ENCODE measurements around the gene KPNA1.

The KPNA1 gene

GRCh38 chr3:122558605-122559004, 43.9 kb upstream of the KPNA1 start:
- TF ChIP-seq CTCF (IDR thresholded peaks at IDR 0.05; ENCODE audit: borderline replicate concordance, insufficient read depth, low read depth, low read length), result no peak
- H3K4me3 ChIP-seq (ENCODE audit: low read depth, low read length), result no peak overlapping the region

GRCh38 chr3:122557356-122557755, 42.6 kb upstream of the KPNA1 start:
- H3K4me3 ChIP-seq (ENCODE audit: low read depth, low read length), result no peak overlapping the region
- no peak for TF ChIP-seq CTCF (IDR thresholded peaks at IDR 0.05; ENCODE audit: borderline replicate concordance, insufficient read depth, low read depth, low read length)

GRCh38 chr3:122555275-122556071, 40.7 kb upstream of the KPNA1 start:
- H3K4me3 ChIP-seq (ENCODE audit: low read depth, low read length), result no peak overlapping the region
- no peak for TF ChIP-seq CTCF (IDR thresholded peaks at IDR 0.05; ENCODE audit: borderline replicate concordance, insufficient read depth, low read depth, low read length)

GRCh38 chr3:122553171-122553570, 38.4 kb upstream of the KPNA1 start:
- TF ChIP-seq CTCF (IDR thresholded peaks at IDR 0.05; ENCODE audit: borderline replicate concordance, insufficient read depth, low read depth, low read length), result no peak

GRCh38 chr3:122548619-122549018, 33.9 kb upstream of the KPNA1 start:
- H3K4me3 ChIP-seq (ENCODE audit: low read depth, low read length), result no peak overlapping the region
- TF ChIP-seq CTCF (IDR thresholded peaks at IDR 0.05; ENCODE audit: borderline replicate concordance, insufficient read depth, low read depth, low read length), result no peak

More at GRCh38 chr3:122553171-122553570, 38.4 kb upstream of the KPNA1 start:
- H3K4me3 ChIP-seq (ENCODE audit: low read depth, low read length), result no peak overlapping the region

GRCh38 chr3:122548076-122548475, 33.3 kb upstream of the KPNA1 start:
- TF ChIP-seq CTCF (IDR thresholded peaks at IDR 0.05; ENCODE audit: borderline replicate concordance, insufficient read depth, low read depth, low read length), result no peak

GRCh38 chr3:122546151-122546550, 31.4 kb upstream of the KPNA1 start:
- TF ChIP-seq CTCF (IDR thresholded peaks at IDR 0.05; ENCODE audit: borderline replicate concordance, insufficient read depth, low read depth, low read length), result no peak
- no peak overlapping the region for H3K4me3 ChIP-seq (ENCODE audit: low read depth, low read length)

More at GRCh38 chr3:122548076-122548475, 33.3 kb upstream of the KPNA1 start:
- no peak overlapping the region for H3K4me3 ChIP-seq (ENCODE audit: low read depth, low read length)

Measured in GM12875 (cell line).